Trophoblast cell (in vitro differentiated cells and primary cell): Measurements from ENCODE around the gene PIPOX.
"Not testable (repeated sequence)": the region's sequence is repeated elsewhere in the genome, so short reads cannot be mapped to it uniquely, and the experiment has no call there.

Experiments used
- DNase-seq, 2 donors: peaks; one replicate each; pipeline ENCODE4 v3.0.0-alpha.2; 2016
- H2AFZ ChIP-seq: 2 replicates; pipeline ENCODE4 v1.6.1; 2013; ENCODE audit warnings: low read length, moderate library complexity, mild to moderate bottlenecking; ENCODE audit not compliant: insufficient read depth, poor library complexity
- H2AK5ac ChIP-seq: 2 replicates; pipeline ENCODE4 v1.6.1; 2013; ENCODE audit warnings: mild to moderate bottlenecking, low read length
- H2BK120ac ChIP-seq: 2 replicates; pipeline ENCODE4 v1.6.1; 2013; ENCODE audit warnings: low read length, mild to moderate bottlenecking, moderate library complexity; ENCODE audit not compliant: insufficient read depth, poor library complexity
- H2BK12ac ChIP-seq: 2 replicates; pipeline ENCODE4 v1.6.1; 2013; ENCODE audit warnings: mild to moderate bottlenecking, low read length, moderate library complexity
- H2BK5ac ChIP-seq: 2 replicates; pipeline ENCODE4 v1.6.1; 2013; ENCODE audit warnings: low read length, low read depth, moderate library complexity, mild to moderate bottlenecking; ENCODE audit not compliant: poor library complexity
- H3K14ac ChIP-seq: 2 replicates; pipeline ENCODE4 v1.6.1; 2013; ENCODE audit warnings: mild to moderate bottlenecking, low read length
- H3K18ac ChIP-seq: 2 replicates; pipeline ENCODE4 v1.6.1; 2013; ENCODE audit warnings: mild to moderate bottlenecking, low read length
- H3K23ac ChIP-seq: 2 replicates; pipeline ENCODE4 v1.6.1; 2013; ENCODE audit warnings: low read length
- H3K27ac ChIP-seq: 2 replicates; pipeline ENCODE4 v1.5.1; 2013; ENCODE audit warnings: low read depth, mild to moderate bottlenecking, inconsistent platforms, low read length, moderate library complexity
- H3K27me3 ChIP-seq: 2 replicates; pipeline ENCODE4 v1.6.1; 2013; ENCODE audit warnings: inconsistent platforms, mild to moderate bottlenecking, low read length, moderate library complexity; ENCODE audit not compliant: insufficient read depth
- H3K36me3 ChIP-seq, 2 experiments: 1 replicate in 1 of 2; 2 replicates in 1 of 2; pipeline ENCODE4 v1.6.1; 2013; ENCODE audit warnings: low read length in 2 of 2, mild to moderate bottlenecking in 2 of 2, moderate library complexity in 1 of 2; ENCODE audit not compliant: insufficient read depth in 2 of 2, control insufficient read depth in 1 of 2
- H3K4ac ChIP-seq: 2 replicates; pipeline ENCODE4 v1.6.1; 2013; ENCODE audit warnings: low read depth, mild to moderate bottlenecking, low read length, moderate library complexity
- H3K4me1 ChIP-seq, 2 experiments: 1 replicate in 1 of 2; 2 replicates in 1 of 2; pipeline ENCODE4 v1.6.1; 2013; ENCODE audit warnings: low read length in 2 of 2, mild to moderate bottlenecking in 2 of 2, moderate library complexity in 1 of 2; ENCODE audit not compliant: insufficient read depth in 2 of 2, control insufficient read depth in 1 of 2
- H3K4me2 ChIP-seq: 2 replicates; pipeline ENCODE4 v1.6.1; 2013; ENCODE audit warnings: inconsistent platforms, mild to moderate bottlenecking, low read length, moderate library complexity
- H3K4me3 ChIP-seq: 2 replicates; pipeline ENCODE4 v1.5.1; 2013; ENCODE audit warnings: mild to moderate bottlenecking, low read depth, low read length, inconsistent platforms
- H3K79me1 ChIP-seq: one replicate; pipeline ENCODE4 v1.6.1; 2013; ENCODE audit warnings: low read length
- H3K79me2 ChIP-seq: 2 replicates; pipeline ENCODE4 v1.6.1; 2013; ENCODE audit warnings: low read length, mild to moderate bottlenecking; ENCODE audit not compliant: control insufficient read depth, insufficient read depth, poor library complexity
- H3K9ac ChIP-seq: 2 replicates; pipeline ENCODE4 v1.6.1; 2013; ENCODE audit warnings: mild to moderate bottlenecking, low read length
- H3K9me3 ChIP-seq: 2 replicates; pipeline ENCODE4 v1.6.1; 2013; ENCODE audit warnings: low read depth, mild to moderate bottlenecking, control low read depth, inconsistent platforms, low read length; ENCODE audit not compliant: insufficient read depth
- H4K12ac ChIP-seq: 2 replicates; pipeline ENCODE4 v1.6.1; 2013; ENCODE audit warnings: low read depth, mild to moderate bottlenecking, low read length, moderate library complexity
- H4K8ac ChIP-seq: 2 replicates; pipeline ENCODE4 v1.6.1; 2013; ENCODE audit warnings: low read depth, mild to moderate bottlenecking, low read length, moderate library complexity
- H4K91ac ChIP-seq: one replicate; pipeline ENCODE4 v1.6.1; 2013; ENCODE audit warnings: low read depth, mild to moderate bottlenecking, low read length, moderate library complexity
- WGBS: extraction: QIAGEN DNeasy Blood & Tissue Kit; methylation state at CpG from one replicate; pipeline ENCODE4 v1.1.7; 2013; ENCODE audit warnings: missing lambda C conversion rate; ENCODE audit not compliant: insufficient read length, insufficient coverage; ENCODE audit errors: extremely low coverage; 5-methylcytosine and 5-hydroxymethylcytosine counted together

The PIPOX gene

DNA sequence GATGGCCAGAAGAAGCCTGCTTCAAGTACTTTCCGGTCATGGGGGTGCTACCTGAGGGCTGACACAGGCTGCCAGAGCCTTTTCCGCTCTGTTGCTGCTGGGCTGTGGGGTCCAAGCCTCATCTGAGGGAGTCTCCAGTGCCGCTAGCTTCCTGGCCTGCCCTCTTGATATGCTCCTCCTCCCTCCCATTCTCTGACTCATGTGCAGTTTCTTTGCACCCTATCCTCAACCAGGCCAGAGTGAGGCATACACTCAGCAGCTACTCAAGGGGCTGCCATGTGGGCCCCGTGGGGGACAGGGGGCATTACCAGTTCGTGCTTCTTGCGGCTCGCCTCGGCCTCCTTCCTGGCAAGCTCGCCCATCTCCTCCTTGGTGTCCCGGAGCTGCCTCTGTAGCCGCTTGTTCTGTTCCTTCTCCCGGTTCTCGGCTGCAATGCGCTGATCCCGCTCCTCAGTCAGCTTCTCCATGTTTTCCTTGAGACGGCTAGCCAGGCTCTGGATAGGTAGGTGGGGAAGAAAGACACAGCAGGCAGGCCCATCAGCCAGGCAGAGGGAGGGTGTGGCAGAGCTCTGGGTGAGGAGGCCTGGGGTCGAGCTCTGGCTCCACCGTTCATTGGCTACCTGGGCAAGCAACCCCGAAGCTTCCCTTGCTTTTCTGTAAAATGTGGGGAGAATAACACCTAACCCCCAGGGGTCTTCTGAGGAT lies 43.8 kb downstream of the PIPOX start:
- no peak overlapping the region for H3K27ac ChIP-seq
- peaks cover 57 to 59% of the 10 kb centered on the region in 2 experiments for H3K36me3 ChIP-seq
- no peaks in the 10 kb centered on the region for H3K27me3 ChIP-seq
- H3K4me2 ChIP-seq: no peak overlapping the region
- no peak overlapping the region for H2BK5ac ChIP-seq
- no peak overlapping the region for H3K4ac ChIP-seq
- WGBS: no CpG with 5 or more reads among the region's 19 CpGs
- H3K4me3 ChIP-seq: no peak overlapping the region
- H2AK5ac ChIP-seq: no peak overlapping the region
- H3K14ac ChIP-seq: no peak overlapping the region
- H3K4me1 ChIP-seq: no peaks in the 10 kb centered on the region
- H4K12ac ChIP-seq: no peak overlapping the region
- H3K9me3 ChIP-seq: no peaks in the 10 kb centered on the region
- H3K79me1 ChIP-seq: no peaks in the 10 kb centered on the region
- no peak overlapping the region for H4K91ac ChIP-seq
- H3K23ac ChIP-seq: no peak overlapping the region
- no peak overlapping the region for H3K18ac ChIP-seq
- H4K8ac ChIP-seq: no peak overlapping the region
- H2BK12ac ChIP-seq: no peak overlapping the region
- H2AFZ ChIP-seq: no peak overlapping the region
- no peak overlapping the region for H3K9ac ChIP-seq
- H2BK120ac ChIP-seq: no peak overlapping the region
- no peaks in the 10 kb centered on the region for H3K79me2 ChIP-seq
- DNase-seq: no peak

DNA sequence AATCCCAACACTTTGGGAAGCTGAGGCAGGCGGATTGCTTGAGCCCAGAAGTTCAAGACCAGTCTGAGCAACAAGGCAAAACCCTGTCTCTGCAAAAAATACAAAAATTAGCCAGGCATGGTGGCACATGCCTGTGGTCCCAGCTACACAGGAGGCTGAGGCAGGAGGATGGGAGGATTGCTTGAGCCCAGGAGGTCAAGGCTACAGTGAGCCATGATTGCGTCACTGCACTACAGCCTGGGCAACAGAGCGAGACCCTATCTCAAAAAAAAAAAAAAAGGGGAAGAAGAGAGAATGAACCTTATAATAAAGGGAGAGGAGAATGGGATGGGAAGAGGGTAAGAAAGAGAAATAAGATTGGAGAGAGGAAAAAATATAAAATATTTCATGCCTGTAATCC lies 45.8 kb downstream of the PIPOX start:
- H2BK5ac ChIP-seq, H3K14ac ChIP-seq, H3K4me3 ChIP-seq, H4K8ac ChIP-seq, H2BK12ac ChIP-seq, H2AFZ ChIP-seq, DNase-seq, H3K27me3 ChIP-seq, H3K4ac ChIP-seq, H4K91ac ChIP-seq, H4K12ac ChIP-seq, H3K27ac ChIP-seq, H3K18ac ChIP-seq, H3K4me2 ChIP-seq, H3K9me3 ChIP-seq, H3K79me1 ChIP-seq, H3K79me2 ChIP-seq, H2BK120ac ChIP-seq, H3K4me1 ChIP-seq, H2AK5ac ChIP-seq, H3K9ac ChIP-seq, H3K23ac ChIP-seq: not testable (repeated sequence)
- no CpG with 5 or more reads among the region's 3 CpGs for WGBS
- H3K36me3 ChIP-seq: peaks cover 69 to 71% of the 10 kb centered on the region in 2 experiments

DNA sequence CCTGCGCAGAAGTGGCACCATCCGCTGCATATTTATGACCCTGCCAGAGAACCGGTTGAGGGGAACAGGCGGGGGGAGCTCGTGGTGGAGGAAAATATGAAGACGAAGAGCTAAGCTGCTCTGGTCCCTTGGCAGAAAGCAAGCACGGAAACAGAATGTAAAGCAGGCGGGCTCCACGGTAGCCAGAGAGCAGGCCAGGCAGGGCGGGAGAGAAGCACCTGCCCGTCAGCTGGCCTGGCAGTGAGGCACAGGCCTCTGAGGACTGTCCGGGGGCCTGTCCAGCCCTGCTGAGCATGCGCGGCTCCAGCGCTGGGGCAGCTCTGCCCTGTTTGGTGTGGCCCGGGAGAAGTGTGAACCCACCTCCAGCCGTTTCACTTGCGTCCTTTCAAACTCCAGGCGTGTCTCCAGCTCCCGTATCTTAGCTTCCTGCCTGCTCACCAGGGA lies 46.7 kb downstream of the PIPOX start:
- Histone ChIP-seq H3K9ac (no peak overlapping the region), H3K14ac (no peak overlapping the region), H3K36me3 (peaks cover 74 to 77% of the 10 kb centered on the region in 2 experiments), H3K79me2 (no peaks in the 10 kb centered on the region), H3K9me3 (no peaks in the 10 kb centered on the region), H3K4me3 (no peak overlapping the region), H3K4me2 (no peak overlapping the region), H3K79me1 (no peaks in the 10 kb centered on the region), H3K27ac (no peak overlapping the region), H2BK12ac (no peak overlapping the region), H2AFZ (no peak overlapping the region), H3K23ac (no peak overlapping the region), H2AK5ac (no peak overlapping the region), H3K4ac (no peak overlapping the region), H3K4me1 (no peaks in the 10 kb centered on the region), H4K91ac (no peak overlapping the region), H2BK120ac (no peak overlapping the region), H2BK5ac (no peak overlapping the region), H4K8ac (no peak overlapping the region), H3K18ac (no peak overlapping the region), H3K27me3 (no peaks in the 10 kb centered on the region), H4K12ac (no peak overlapping the region)
- no peak for DNase-seq
- no CpG with 5 or more reads among the region's 20 CpGs for WGBS

- Histone ChIP-seq H3K23ac (no peak overlapping the region), H4K8ac (no peak overlapping the region), H3K27me3 (no peaks in the 10 kb centered on the region), H4K12ac (no peak overlapping the region), H3K18ac (no peak overlapping the region), H3K79me1 (no peaks in the 10 kb centered on the region), H3K79me2 (no peaks in the 10 kb centered on the region), H3K4me3 (no peak overlapping the region), H3K4me1 (no peaks in the 10 kb centered on the region), H3K9ac (no peak overlapping the region), H3K4ac (no peak overlapping the region), H2AK5ac (no peak overlapping the region), H2BK120ac (no peak overlapping the region), H3K36me3 (peaks cover 74 to 77% of the 10 kb centered on the region in 2 experiments), H3K9me3 (no peaks in the 10 kb centered on the region), H3K4me2 (no peak overlapping the region), H2BK12ac (no peak overlapping the region), H4K91ac (no peak overlapping the region), H2BK5ac (no peak overlapping the region), H2AFZ (no peak overlapping the region), H3K27ac (no peak overlapping the region), H3K14ac (no peak overlapping the region)
- WGBS: no CpG with 5 or more reads among the region's 4 CpGs
- no peak for DNase-seq
These were observed 47.2 kb downstream of the PIPOX start for GRCh38 chr17:29090108-29090507.
